GM19193 (cell line): ENCODE results near the gene FAM83C.

Experiments
- POLR2A ChIP-seq: IDR thresholded peaks from 4 replicates; pipeline ENCODE4 v1.6.1; 2011; ENCODE audit not compliant: insufficient read depth, insufficient read length; ENCODE audit errors: extremely low read depth

Gene FAM83C

DNA sequence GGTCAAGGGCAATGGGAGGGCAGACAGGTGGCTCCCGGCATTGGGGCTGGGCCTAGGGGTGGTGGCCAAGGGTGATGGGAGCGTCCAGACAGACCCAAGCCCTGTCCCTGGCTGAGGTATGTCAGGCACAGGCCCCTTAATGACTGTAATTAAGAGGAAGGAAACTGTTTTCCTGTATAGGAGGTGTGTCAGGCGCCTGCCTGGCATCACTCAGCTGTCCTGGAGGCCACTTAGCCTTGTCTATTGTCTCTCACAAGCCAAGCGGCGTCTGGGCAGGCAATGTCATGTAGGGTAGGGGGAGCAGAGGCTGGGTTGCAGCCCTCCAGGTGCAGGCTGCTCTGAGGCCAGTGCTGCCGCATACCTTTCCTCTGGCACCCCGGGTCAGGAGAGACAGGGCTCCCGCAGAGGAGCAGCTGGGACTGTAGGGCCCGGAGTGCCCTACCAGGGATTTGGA is 3.9 kb upstream of the FAM83C start:
- no peak for TF ChIP-seq POLR2A

- TF ChIP-seq POLR2A: no peak
These were observed 3.4 kb upstream of the FAM83C start for GRCh38 chr20:35295674-35296073.

DNA sequence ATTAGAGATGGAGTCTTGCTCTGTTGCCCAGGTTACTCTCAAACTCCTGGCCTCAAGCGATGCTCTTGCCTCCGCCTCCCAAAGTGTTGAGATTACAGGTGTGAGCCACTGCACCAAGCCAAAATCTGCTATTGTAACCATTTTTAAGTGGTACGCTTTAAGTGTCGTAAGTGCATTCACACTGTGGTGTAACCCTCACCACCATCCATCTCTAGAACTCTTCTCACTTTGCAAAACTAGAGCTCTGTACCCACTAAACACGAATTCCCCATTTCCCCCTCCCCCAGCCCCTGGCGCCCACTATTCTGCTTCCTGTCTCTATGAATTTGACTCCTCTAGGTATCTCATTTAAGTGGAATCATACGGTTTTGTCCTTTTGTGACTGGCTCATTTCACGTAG is 2.8 kb upstream of the FAM83C start:
- no peak for TF ChIP-seq POLR2A

DNA sequence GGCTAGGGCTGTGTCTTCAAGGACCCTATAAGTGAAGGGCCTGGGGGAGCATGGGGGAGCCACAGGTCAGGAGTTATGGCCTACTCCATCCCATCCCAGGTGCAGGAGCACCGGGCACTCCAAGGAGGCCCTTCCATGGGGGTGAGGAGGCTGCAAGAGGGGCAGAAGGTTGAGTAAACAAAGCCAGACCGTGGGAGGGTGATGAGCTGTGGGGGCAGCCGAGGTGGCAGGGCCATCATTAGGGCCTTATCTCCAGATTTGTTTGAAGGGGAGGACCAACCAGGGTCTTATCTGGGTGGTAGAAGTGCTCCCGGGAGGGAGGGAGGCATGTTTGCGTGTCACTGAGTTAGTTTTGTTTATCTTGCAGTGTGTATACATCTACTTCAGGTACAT is 2.1 kb upstream of the FAM83C start:
- no peak for TF ChIP-seq POLR2A

DNA sequence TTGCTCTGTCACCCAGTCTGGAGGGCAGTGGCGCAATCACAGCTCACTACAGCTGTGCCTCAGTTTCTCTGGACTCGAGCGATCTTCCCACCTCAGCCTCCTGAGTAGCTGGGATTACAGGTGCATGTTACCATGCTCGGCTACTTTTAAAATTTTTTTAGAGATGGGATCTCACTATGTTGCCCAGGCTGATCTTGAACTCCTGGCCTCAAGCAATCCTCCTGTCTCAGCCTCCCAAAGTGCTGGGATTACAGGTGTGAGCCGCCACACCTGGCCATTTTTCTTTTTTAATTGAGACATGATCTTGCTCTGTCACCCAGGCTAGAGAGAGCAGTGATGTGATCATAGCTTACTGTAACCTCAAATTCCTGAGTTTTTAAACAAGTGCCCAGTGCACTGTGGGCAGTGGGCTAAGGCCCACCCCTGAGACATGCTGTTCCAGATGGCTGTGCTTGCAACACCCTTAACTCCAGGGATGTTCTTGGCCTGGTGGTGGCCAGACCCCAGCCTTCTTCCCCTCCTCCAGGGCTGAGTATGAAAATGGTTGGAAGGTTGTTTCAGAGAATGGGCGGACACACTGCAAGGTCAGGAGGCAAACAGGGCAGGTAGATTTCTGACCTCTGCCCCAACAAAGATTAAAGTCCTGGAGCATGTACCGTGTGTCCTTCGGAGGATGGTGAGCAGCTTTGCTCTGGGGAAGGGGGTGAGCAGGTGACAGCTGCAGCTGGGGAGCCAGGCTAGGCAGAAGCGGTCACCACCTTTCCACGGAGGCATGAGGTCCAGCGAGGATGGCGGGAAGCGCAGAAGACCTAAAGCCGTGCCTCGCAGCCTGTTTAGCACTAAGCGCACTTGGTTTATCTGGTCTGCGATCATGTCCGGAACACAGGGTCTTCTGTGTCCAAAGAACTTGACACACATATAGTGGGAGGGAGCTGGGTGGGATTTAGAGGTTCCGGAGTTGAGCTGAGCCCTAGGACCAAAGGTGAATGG is 1.4 kb upstream of the FAM83C start:
- TF ChIP-seq POLR2A: no peak

GRCh38 chr20:35292504-35293285 is 470 bp upstream of the FAM83C start:
- no peak for TF ChIP-seq POLR2A

DNA sequence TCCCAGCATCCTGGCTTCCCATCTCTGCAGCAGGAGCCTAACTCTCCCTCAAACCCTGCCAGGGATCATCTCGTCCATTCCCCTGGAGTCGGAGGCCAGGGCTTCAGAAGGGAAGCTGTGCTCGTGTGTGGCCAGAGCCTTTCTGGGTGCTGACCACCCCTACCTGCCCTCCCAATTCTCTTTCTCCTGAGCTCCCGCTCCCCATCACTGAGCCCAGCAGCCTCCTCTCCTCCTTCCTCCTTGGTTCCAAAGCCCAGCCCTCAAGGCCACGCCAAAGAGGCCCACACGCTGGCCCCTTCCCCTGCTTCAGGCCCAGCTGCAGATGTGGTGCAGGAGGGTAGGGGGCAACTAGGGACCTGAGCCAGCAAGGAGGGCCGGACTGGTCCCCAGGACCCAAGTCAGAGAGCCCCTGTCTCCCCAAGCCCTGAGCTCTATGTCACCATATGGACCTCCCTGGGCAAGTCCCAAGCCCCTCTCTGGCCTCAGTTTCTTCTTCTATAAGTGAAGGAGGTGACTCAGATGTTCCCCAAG is 1.3 kb downstream of the FAM83C start:
- no peak for TF ChIP-seq POLR2A

GRCh38 chr20:35290186-35290886 is 1.9 kb downstream of the FAM83C start:
- TF ChIP-seq POLR2A: no peak

DNA sequence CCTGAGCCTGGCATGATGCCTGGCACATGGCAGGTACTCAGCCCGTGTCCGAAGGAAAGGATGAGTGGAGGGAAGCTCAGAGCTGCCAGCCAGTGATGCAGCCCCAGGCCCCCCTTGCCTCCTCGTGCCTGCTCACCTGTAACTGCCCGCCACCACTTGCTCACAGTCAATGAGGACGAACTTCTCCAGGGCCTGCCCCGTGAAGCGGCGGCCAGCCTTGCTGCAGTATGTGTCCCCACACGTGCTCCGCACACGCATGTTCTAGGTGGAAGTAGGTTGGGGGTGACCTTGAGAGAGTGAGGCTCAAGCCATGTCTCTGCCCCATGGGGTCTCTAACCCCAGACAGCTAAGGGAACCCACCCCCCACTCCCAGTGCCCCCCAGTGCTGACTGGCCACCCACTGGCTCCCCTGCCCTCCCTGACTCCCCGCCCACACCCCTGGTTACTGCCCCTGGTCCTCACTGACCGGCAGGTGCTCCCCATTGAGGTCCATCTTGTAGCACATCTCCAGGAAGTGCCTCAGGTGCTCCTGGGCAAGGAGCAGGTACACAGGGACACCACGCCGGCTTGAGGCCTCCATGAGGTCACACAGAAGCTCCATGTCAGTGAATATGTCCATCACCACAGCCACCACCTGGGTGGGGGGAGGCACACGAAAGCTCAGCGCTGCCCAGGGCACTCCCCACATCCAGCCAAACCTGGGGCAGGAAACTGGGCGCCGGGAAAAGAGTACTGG is 3.7 kb downstream of the FAM83C start:
- TF ChIP-seq POLR2A: no peak

GRCh38 chr20:35287509-35288324 is 4.5 kb downstream of the FAM83C start:
- no peak for TF ChIP-seq POLR2A

- TF ChIP-seq POLR2A: no peak
These were observed 5.2 kb downstream of the FAM83C start for GRCh38 chr20:35286899-35287508.

DNA sequence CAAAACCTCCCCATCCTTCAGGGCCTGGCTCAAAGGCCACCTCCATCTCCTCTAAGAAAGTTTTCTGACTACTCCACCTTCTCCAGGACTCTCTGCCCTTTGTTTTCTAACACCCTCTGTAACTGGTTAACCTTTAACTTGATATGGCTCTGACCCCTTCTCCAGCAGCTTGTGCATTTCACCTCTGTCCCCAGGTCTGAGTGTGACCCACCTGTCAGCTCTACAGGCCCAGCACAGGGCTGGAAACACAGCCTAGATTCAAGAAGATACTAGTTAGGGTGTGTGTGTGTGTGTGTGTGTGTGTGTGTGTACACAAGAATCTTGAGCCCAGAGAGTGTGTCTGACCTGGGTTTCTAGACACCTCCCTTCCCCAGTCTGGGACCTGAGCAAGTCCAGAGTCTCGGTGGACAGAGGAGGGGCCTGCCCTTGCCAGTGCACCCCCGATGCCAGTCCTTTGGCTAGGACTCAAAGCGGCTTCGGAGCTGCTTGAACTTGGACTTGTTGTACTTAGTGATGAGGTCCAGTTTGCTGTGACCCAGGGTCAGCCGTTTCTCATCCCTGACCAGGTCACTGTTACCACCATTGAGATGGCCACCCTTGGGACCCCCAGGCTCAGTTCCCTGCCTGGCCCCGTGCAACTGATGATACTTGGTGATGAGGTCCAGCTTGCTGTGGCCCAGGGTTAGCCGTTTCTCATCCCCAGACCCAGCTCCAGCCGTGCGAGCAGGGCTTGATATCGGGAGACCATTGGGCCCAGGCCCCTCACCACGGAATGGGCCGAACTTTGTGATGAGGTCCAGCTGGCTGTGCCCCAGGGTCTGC is 5.9 kb downstream of the FAM83C start:
- TF ChIP-seq POLR2A: no peak
